Measurements from ENCODE around the gene TNIK. TPM values are rescaled to one million over a fixed set of nuclear protein-coding genes. Genes with fewer than 3 reads are reported as not detected.

The TNIK gene
- polyA plus RNA-seq, 1 of the 3 experiments (the other 2 are of a cell fraction), result 19.4 TPM

- Histone ChIP-seq H3K27ac (ENCODE audit: low read depth in 2 of 2, low read length in 1 of 2) (peak overlapping the region in 1 of 2 experiments; percentile 85; a peak in 2 of 4 replicates), H3K4me3 (ENCODE audit: low read depth in 2 of 2, low read length in 1 of 2) (peak overlapping the region in 1 of 2 experiments; percentile 7; a peak in 2 of 4 replicates), H3F3A (replicated peaks; ENCODE audit: insufficient read depth) (peaks cover 16% of the 10 kb centered on the region), H3K36me3 (replicated peaks in 1 of 2; ENCODE audit: control insufficient read depth in 1 of 2, insufficient read depth in 2 of 2, low read length in 1 of 2) (peaks cover 0 to 8% of the 10 kb centered on the region in 2 experiments), H4K20me1 (ENCODE audit: insufficient read depth) (no peaks in the 10 kb centered on the region), H2AFZ (ENCODE audit: low read depth) (no peak overlapping the region; the same call in 1 of the 2 replicates), H3K79me2 (ENCODE audit: insufficient read depth) (no peaks in the 10 kb centered on the region), H3K4me1 (ENCODE audit: control insufficient read depth in 1 of 2, insufficient read depth in 2 of 2, low read depth in 1 of 2, low read length in 1 of 2) (peaks cover 0 to 29% of the 10 kb centered on the region in 2 experiments; a peak in 2 of 4 replicates), H3K4me2 (peak overlapping the region; percentile 50), H3K9ac (peak overlapping the region; percentile 35; the same call in 1 of the 2 replicates), H3K9me2 (no peaks in the 10 kb centered on the region), H3K9me3 (no peaks in the 10 kb centered on the region), H3K27me3 (ENCODE audit: insufficient read depth) (no peaks in the 10 kb centered on the region)
- ChIA-PET CTCF (interaction anchor here (0.9 to 1.6 kb wide), 4 partner anchors 10 to 511 kb away, joined by 3 to 6 read pairs (median 3); no protein-coding TSS in a partner anchor), POLR2A (no interaction called here)
- peak; percentile 47 for TF ChIP-seq JUND (IDR thresholded peaks at IDR 0.05)
- peak; percentile 32; the same call in 1 of the 2 replicates for TF ChIP-seq RXRA (IDR thresholded peaks at IDR 0.05; ENCODE audit: borderline replicate concordance, low read depth)
- no peak for TF ChIP-seq IRF3 (IDR thresholded peaks at IDR 0.05; ENCODE audit: low read depth, low read length)
- TF ChIP-seq MAX (IDR thresholded peaks at IDR 0.05; ENCODE audit: low read depth), result 0 out of 2 replicates have a peak, but pooled peaks have one; percentile 19
- peak; percentile 32; the same call in 1 of the 2 replicates for TF ChIP-seq TEAD4 (IDR thresholded peaks at IDR 0.05; ENCODE audit: borderline replicate concordance, insufficient read depth)
- 58% methylated on average over 4 of the region's 4 CpGs for WGBS (ENCODE audit: low lambda C conversion rate)
- no peak for DNase-seq
Observed at GRCh38 chr3:171055336-171056178, 404.6 kb downstream of the TNIK start.

GRCh38 chr3:171054921-171055320 is 405.3 kb downstream of the TNIK start:
- Histone ChIP-seq H3K4me1 (ENCODE audit: control insufficient read depth in 1 of 2, insufficient read depth in 2 of 2, low read depth in 1 of 2, low read length in 1 of 2) (peaks cover 0 to 29% of the 10 kb centered on the region in 2 experiments; a peak in 2 of 4 replicates), H3K27me3 (ENCODE audit: insufficient read depth) (no peaks in the 10 kb centered on the region), H3K27ac (ENCODE audit: low read depth in 2 of 2, low read length in 1 of 2) (peak overlapping the region in 1 of 2 experiments; percentile 85; a peak in 2 of 4 replicates), H3K9me2 (no peaks in the 10 kb centered on the region), H3K4me2 (0 out of 2 replicates have a peak overlapping the region, but pooled peaks have one; percentile 50), H3K36me3 (replicated peaks in 1 of 2; ENCODE audit: control insufficient read depth in 1 of 2, insufficient read depth in 2 of 2, low read length in 1 of 2) (peaks cover 0 to 6% of the 10 kb centered on the region in 2 experiments), H3F3A (replicated peaks; ENCODE audit: insufficient read depth) (peaks cover 16% of the 10 kb centered on the region), H3K79me2 (ENCODE audit: insufficient read depth) (no peaks in the 10 kb centered on the region), H3K4me3 (ENCODE audit: low read depth in 2 of 2, low read length in 1 of 2) (no peak overlapping the region), H4K20me1 (ENCODE audit: insufficient read depth) (no peaks in the 10 kb centered on the region), H3K9me3 (no peaks in the 10 kb centered on the region), H3K9ac (peak overlapping the region; percentile 15; the same call in 1 of the 2 replicates), H2AFZ (ENCODE audit: low read depth) (no peak overlapping the region)
- CTCF ChIA-PET, result interaction anchor here (0.5 to 1.6 kb wide), 5 partner anchors 10 to 925 kb away, joined by 3 to 6 read pairs (median 3); no protein-coding TSS in a partner anchor
- no peak for DNase-seq
- TF ChIP-seq EZH2phosphoT487 (IDR thresholded peaks at IDR 0.05; ENCODE audit: borderline replicate concordance, low read depth), result no peak
- POLR2A ChIA-PET, result no interaction called here

- Histone ChIP-seq H3K4me2 (no peak overlapping the region), H3F3A (replicated peaks; ENCODE audit: insufficient read depth) (peaks cover 16% of the 10 kb centered on the region), H3K9ac (no peak overlapping the region), H2AFZ (ENCODE audit: low read depth) (no peak overlapping the region), H3K27ac (ENCODE audit: low read depth in 2 of 2, low read length in 1 of 2) (no peak overlapping the region), H3K9me2 (no peaks in the 10 kb centered on the region), H3K4me1 (ENCODE audit: control insufficient read depth in 1 of 2, insufficient read depth in 2 of 2, low read depth in 1 of 2, low read length in 1 of 2) (peaks cover 0 to 29% of the 10 kb centered on the region in 2 experiments; a peak in 2 of 4 replicates), H3K36me3 (replicated peaks in 1 of 2; ENCODE audit: control insufficient read depth in 1 of 2, insufficient read depth in 2 of 2, low read length in 1 of 2) (peaks cover 0 to 6% of the 10 kb centered on the region in 2 experiments), H3K79me2 (ENCODE audit: insufficient read depth) (no peaks in the 10 kb centered on the region), H3K4me3 (ENCODE audit: low read depth in 2 of 2, low read length in 1 of 2) (no peak overlapping the region), H4K20me1 (ENCODE audit: insufficient read depth) (no peaks in the 10 kb centered on the region), H3K27me3 (ENCODE audit: insufficient read depth) (no peaks in the 10 kb centered on the region), H3K9me3 (no peaks in the 10 kb centered on the region)
- 95% methylated on average over 1 of the region's 1 CpG for WGBS (ENCODE audit: low lambda C conversion rate)
- CTCF ChIA-PET, result interaction anchor here (1.5 to 2.0 kb wide), 2 partner anchors 512 kb away, joined by 6 to 8 read pairs; no protein-coding TSS in a partner anchor
- POLR2A ChIA-PET, result no interaction called here
- no peak for DNase-seq
- TF ChIP-seq MEF2A (IDR thresholded peaks at IDR 0.05; ENCODE audit: borderline replicate concordance, low read depth), result no peak
- TF ChIP-seq TCF12 (IDR thresholded peaks at IDR 0.05), result no peak
- TF ChIP-seq USF1 (IDR thresholded peaks at IDR 0.05; ENCODE audit: borderline replicate concordance, low read depth), result no peak
- TF ChIP-seq SMC3 (IDR thresholded peaks at IDR 0.05; ENCODE audit: low read depth, low read length), result no peak
- no peak for TF ChIP-seq YY1 (IDR thresholded peaks at IDR 0.05; ENCODE audit: low read depth)
- no peak for TF ChIP-seq GATA2 (CRISPR knock-in tag; IDR thresholded peaks at IDR 0.05)
- no peak for TF ChIP-seq RAD21 (IDR thresholded peaks at IDR 0.05; ENCODE audit: low read length)
- no peak for TF ChIP-seq RFX5 (IDR thresholded peaks at IDR 0.05; ENCODE audit: low read length)
- TF ChIP-seq PBX3 (IDR thresholded peaks at IDR 0.05), result no peak
Observed at GRCh38 chr3:171054231-171054630, 406.0 kb downstream of the TNIK start.
